ENCODE data around the gene GCNT1.
"Not testable (repeated sequence)": the region's sequence is repeated elsewhere in the genome, so short reads cannot be mapped to it uniquely, and the experiment has no call there.

The GCNT1 gene

DNA sequence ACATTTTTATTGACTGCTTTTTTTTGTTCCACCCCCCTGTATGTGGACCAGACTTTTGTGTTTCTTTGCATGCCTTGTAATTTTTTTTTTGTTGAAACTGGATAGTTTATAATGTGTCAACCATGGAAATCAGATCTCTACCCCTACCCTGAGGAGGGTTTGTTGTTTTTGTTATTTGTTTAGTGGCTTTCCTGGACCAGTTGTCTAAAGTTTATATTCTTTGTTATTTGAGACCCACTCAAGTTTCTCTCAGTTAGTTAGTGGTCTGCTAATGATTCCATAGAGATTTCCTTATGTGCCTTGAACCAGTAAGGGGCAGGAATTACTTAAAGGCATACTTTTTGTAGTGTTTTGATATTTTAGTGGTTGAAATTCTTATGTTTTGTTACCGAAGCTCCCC, 41.1 kb downstream of the GCNT1 start:
- Histone ChIP-seq H3K27me3 (ENCODE audit: control insufficient read depth, insufficient read depth, low read length) (no peaks in the 10 kb centered on the region), H3K36me3 (ENCODE audit: insufficient read depth, low read length) (peaks cover 50% of the 10 kb centered on the region), H3K4me1 (ENCODE audit: control insufficient read depth, insufficient read depth, low read length) (peaks cover 21% of the 10 kb centered on the region), H3K4me3 (ENCODE audit: low read length) (no peak overlapping the region), H3K9me3 (replicated peaks; ENCODE audit: low read length) (no peaks in the 10 kb centered on the region), H3K4me2 (ENCODE audit: low read length) (no peak overlapping the region), H3K9ac (ENCODE audit: low read depth, low read length) (no peak overlapping the region)

DNA sequence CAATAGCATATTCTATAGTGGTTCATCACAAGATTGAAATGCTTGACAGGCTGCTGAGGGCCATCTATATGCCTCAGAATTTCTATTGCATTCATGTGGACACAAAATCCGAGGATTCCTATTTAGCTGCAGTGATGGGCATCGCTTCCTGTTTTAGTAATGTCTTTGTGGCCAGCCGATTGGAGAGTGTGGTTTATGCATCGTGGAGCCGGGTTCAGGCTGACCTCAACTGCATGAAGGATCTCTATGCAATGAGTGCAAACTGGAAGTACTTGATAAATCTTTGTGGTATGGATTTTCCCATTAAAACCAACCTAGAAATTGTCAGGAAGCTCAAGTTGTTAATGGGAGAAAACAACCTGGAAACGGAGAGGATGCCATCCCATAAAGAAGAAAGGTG, 43.8 kb downstream of the GCNT1 start:
- H3K9me3 ChIP-seq (replicated peaks; ENCODE audit: low read length): no peaks in the 10 kb centered on the region
- peaks cover 52% of the 10 kb centered on the region for H3K36me3 ChIP-seq (ENCODE audit: insufficient read depth, low read length)
- no peaks in the 10 kb centered on the region for H3K27me3 ChIP-seq (ENCODE audit: control insufficient read depth, insufficient read depth, low read length)
- peaks cover 21% of the 10 kb centered on the region for H3K4me1 ChIP-seq (ENCODE audit: control insufficient read depth, insufficient read depth, low read length)
- no peak overlapping the region for H3K9ac ChIP-seq (ENCODE audit: low read depth, low read length)
- no peak overlapping the region for H3K4me3 ChIP-seq (ENCODE audit: low read length)
- H3K4me2 ChIP-seq (ENCODE audit: low read length): no peak overlapping the region

DNA sequence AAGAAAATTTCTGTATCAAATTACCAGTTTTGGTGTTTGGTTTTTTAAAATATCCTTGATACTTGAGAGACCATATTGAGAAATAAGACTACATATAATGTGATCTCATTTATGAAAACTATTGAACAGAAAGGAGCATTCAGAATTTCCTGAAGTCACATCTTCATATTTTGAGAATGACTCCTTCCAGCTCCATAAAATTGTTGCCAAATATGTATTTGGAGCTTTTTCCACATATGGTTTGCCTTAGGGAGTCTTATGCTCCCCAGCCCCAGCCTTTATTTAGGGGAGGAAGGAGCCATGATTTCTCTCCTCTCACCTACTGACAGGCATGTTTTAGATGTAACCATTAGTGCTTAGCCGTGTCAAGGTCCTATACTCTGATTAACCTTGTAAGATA, 51.1 kb downstream of the GCNT1 start:
- H3K36me3 ChIP-seq (ENCODE audit: insufficient read depth, low read length): peaks cover 13% of the 10 kb centered on the region
- H3K4me2 ChIP-seq (ENCODE audit: low read length): no peak overlapping the region
- no peak overlapping the region for H3K9ac ChIP-seq (ENCODE audit: low read depth, low read length)
- peaks cover 20% of the 10 kb centered on the region for H3K4me1 ChIP-seq (ENCODE audit: control insufficient read depth, insufficient read depth, low read length)
- no peaks in the 10 kb centered on the region for H3K27me3 ChIP-seq (ENCODE audit: control insufficient read depth, insufficient read depth, low read length)
- no peaks in the 10 kb centered on the region for H3K9me3 ChIP-seq (replicated peaks; ENCODE audit: low read length)
- no peak overlapping the region for H3K4me3 ChIP-seq (ENCODE audit: low read length)

DNA sequence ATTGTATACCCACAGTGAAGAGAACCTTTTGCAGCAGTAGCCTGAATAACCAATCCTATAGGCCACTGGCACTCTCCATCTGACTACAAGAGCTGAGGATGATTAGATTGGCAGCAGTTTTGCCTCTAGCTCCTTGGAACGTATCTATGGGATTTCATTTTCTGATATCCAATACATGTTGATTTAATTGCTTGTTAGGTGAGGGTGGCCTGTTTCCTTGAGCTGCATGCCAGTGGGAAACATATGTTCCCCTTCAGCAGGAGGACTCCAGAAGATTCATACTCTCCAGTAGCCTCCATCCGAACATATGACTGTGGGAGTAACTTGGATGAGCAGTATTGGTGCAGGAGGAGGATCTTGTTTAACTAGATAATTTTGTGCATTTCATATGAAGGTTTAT, 51.5 kb downstream of the GCNT1 start:
- Histone ChIP-seq H3K4me1 (ENCODE audit: control insufficient read depth, insufficient read depth, low read length) (peaks cover 20% of the 10 kb centered on the region), H3K9ac (ENCODE audit: low read depth, low read length) (no peak overlapping the region), H3K27me3 (ENCODE audit: control insufficient read depth, insufficient read depth, low read length) (no peaks in the 10 kb centered on the region), H3K9me3 (replicated peaks; ENCODE audit: low read length) (no peaks in the 10 kb centered on the region), H3K4me2 (ENCODE audit: low read length) (no peak overlapping the region), H3K36me3 (ENCODE audit: insufficient read depth, low read length) (peaks cover 9% of the 10 kb centered on the region), H3K4me3 (ENCODE audit: low read length) (no peak overlapping the region)

DNA sequence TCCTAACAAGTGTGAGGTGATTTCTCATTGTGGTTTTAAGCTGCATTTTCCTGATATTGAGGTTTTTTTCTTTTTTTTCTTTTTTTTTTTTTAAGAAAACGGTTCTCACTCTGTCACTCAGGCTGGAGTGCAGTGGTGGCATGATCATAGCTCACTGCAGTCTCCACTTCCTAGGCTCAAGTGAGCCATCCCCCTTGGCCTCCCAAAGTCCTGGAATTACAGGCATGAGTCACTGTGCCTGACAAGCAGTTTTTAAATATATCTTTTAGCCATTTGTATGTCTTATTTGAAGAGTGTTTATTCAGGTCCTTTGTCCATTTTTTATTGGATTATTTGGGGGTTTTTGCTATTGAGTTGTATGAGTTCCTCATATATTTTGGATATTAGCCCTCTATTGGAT, 53.8 kb downstream of the GCNT1 start:
- Histone ChIP-seq H3K4me1 (ENCODE audit: control insufficient read depth, insufficient read depth, low read length) (peaks cover 20% of the 10 kb centered on the region), H3K4me2 (ENCODE audit: low read length) (no peak overlapping the region), H3K4me3 (ENCODE audit: low read length) (no peak overlapping the region), H3K9ac (ENCODE audit: low read depth, low read length) (no peak overlapping the region), H3K36me3 (ENCODE audit: insufficient read depth, low read length) (peaks cover 11% of the 10 kb centered on the region), H3K9me3 (replicated peaks; ENCODE audit: low read length) (no peaks in the 10 kb centered on the region), H3K27me3 (ENCODE audit: control insufficient read depth, insufficient read depth, low read length) (no peaks in the 10 kb centered on the region)

DNA sequence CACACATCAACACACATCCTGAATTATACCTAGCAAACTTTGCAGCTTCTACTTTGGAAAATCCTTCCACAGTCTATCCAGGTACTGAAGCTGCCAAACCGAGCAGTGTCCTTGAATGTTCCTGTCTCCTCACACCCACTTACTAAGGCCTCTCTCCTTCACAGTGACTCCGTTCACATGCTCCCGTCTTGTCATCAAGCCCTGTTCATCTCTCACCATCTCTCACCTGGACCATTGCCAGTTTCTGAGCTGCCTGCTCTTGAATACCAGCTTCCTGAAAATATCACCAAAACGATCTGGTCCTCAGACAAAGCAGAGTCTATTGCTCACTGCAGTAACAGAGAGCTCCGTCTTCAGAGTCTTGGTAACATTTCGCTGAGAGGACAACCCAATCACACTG, 57.4 kb downstream of the GCNT1 start:
- Histone ChIP-seq H3K4me3 (ENCODE audit: low read length) (no peak overlapping the region), H3K4me1 (ENCODE audit: control insufficient read depth, insufficient read depth, low read length) (peaks cover 17% of the 10 kb centered on the region), H3K36me3 (ENCODE audit: insufficient read depth, low read length) (peaks cover 16% of the 10 kb centered on the region), H3K27me3 (ENCODE audit: control insufficient read depth, insufficient read depth, low read length) (no peaks in the 10 kb centered on the region), H3K4me2 (ENCODE audit: low read length) (no peak overlapping the region), H3K9me3 (replicated peaks; ENCODE audit: low read length) (no peaks in the 10 kb centered on the region), H3K9ac (ENCODE audit: low read depth, low read length) (no peak overlapping the region)

DNA sequence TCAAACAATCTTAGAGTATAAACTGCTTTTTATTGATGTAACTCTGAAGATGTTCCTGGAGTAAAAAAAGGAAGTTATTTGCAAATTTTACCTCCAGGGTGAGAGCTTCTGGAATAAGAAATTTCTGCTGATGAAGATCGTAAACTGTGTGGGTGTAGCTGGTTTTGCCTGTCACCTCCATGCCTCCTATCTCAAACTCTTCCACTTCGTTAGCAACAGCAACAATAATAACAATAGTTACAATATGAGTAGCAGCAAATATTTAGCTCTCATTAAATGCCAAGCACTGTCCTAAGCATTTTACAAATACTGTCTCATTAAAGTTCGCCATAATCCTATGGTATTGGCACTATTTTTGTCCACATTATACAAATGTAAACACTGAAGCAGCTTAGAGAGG, 57.9 kb downstream of the GCNT1 start:
- no peaks in the 10 kb centered on the region for H3K27me3 ChIP-seq (ENCODE audit: control insufficient read depth, insufficient read depth, low read length)
- peaks cover 17% of the 10 kb centered on the region for H3K4me1 ChIP-seq (ENCODE audit: control insufficient read depth, insufficient read depth, low read length)
- no peak overlapping the region for H3K4me3 ChIP-seq (ENCODE audit: low read length)
- no peak overlapping the region for H3K9ac ChIP-seq (ENCODE audit: low read depth, low read length)
- H3K9me3 ChIP-seq (replicated peaks; ENCODE audit: low read length): no peaks in the 10 kb centered on the region
- H3K36me3 ChIP-seq (ENCODE audit: insufficient read depth, low read length): peaks cover 16% of the 10 kb centered on the region
- no peak overlapping the region for H3K4me2 ChIP-seq (ENCODE audit: low read length)

DNA sequence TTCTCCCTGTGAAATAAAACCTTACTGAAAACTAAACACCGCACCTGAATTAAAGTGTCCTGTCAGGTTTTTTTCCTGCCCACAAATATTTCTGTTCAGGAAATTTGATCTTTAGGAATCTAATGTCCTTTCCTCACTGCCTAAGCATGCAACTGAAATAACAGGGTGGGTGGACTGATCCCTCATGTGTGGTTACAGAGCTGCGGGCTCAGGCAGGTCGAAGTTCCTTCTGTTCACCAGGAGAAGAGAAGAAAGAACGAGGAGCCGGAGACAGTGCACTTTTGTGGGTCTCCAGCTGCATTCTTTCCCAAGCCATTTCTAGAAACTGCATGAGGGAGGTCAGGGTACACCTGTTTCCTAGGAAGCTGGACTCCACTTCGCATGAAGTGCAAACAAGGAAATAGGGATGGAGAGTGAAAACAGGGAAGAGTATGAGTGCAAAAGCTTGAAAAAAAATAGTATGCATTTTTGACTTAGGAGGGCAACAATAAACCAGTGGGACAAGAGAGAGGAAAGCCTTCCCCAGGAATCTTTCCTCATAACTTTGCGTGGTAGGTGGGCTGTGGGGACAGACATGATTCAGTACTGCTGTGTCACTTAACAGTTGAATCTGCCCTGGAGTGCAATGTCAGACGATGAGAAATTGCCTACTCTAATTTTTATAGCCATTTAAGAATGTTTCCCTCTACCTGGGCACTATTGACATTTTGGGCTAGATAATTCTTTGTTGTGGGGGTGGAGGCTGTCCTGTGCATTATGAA, 60.3 kb downstream of the GCNT1 start:
- Histone ChIP-seq H3K27me3 (ENCODE audit: control insufficient read depth, insufficient read depth, low read length) (no peaks in the 10 kb centered on the region), H3K4me3 (ENCODE audit: low read length) (no peak overlapping the region), H3K36me3 (ENCODE audit: insufficient read depth, low read length) (peaks cover 16% of the 10 kb centered on the region), H3K9me3 (replicated peaks; ENCODE audit: low read length) (no peaks in the 10 kb centered on the region), H3K9ac (ENCODE audit: low read depth, low read length) (no peak overlapping the region), H3K4me2 (ENCODE audit: low read length) (no peak overlapping the region), H3K4me1 (ENCODE audit: control insufficient read depth, insufficient read depth, low read length) (peaks cover 6% of the 10 kb centered on the region)

DNA sequence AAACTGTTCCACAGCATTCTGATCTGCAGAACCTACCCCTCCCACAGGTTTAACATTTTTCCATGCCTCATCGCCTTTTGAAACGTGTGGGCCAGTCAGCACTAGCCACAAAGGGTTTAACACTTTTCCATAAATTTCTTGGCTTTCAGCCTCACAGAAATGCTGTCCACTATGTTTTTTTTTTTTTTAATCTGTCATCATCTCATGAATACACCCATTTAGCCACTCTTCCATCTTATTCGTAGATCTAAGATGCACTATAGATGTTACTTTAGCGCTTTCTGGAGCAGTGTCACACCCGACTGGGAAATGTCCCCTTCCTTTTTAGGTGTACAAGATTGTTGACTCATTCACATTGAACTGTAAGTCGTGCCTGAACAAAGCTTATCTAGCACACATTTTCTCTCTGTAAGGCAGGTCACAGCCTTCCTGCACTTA, 62.3 kb downstream of the GCNT1 start:
- H3K4me1 ChIP-seq (ENCODE audit: control insufficient read depth, insufficient read depth, low read length): peaks cover 13% of the 10 kb centered on the region
- H3K27me3 ChIP-seq (ENCODE audit: control insufficient read depth, insufficient read depth, low read length): no peaks in the 10 kb centered on the region
- no peak overlapping the region for H3K4me3 ChIP-seq (ENCODE audit: low read length)
- H3K36me3 ChIP-seq (ENCODE audit: insufficient read depth, low read length): peaks cover 16% of the 10 kb centered on the region
- H3K9me3 ChIP-seq (replicated peaks; ENCODE audit: low read length): no peaks in the 10 kb centered on the region
- H3K9ac ChIP-seq (ENCODE audit: low read depth, low read length): no peak overlapping the region
- no peak overlapping the region for H3K4me2 ChIP-seq (ENCODE audit: low read length)

DNA sequence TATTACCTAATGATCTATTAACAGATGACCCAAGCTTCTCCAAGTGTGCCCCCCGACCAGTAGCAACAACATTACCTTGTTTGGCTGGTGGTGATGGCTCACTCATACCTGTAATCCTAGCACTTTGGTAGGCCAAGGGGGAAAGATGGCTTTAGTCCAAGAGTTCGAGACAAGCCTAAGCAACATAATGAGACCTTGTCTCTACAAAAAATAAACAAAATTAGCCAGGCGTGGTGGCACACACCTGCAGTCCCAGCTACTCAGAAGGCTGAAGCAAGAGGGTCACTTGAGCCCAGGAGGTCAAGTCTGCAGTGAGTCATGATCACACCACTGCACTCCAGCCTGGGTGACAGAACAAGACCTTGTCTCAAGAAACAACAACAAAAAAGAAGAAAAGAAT, 62.9 kb downstream of the GCNT1 start:
- H3K4me1 ChIP-seq (ENCODE audit: control insufficient read depth, insufficient read depth, low read length): peaks cover 14% of the 10 kb centered on the region
- no peak overlapping the region for H3K4me2 ChIP-seq (ENCODE audit: low read length)
- H3K4me3 ChIP-seq (ENCODE audit: low read length): no peak overlapping the region
- H3K27me3 ChIP-seq (ENCODE audit: control insufficient read depth, insufficient read depth, low read length): no peaks in the 10 kb centered on the region
- H3K9me3 ChIP-seq (replicated peaks; ENCODE audit: low read length): no peaks in the 10 kb centered on the region
- peaks cover 14% of the 10 kb centered on the region for H3K36me3 ChIP-seq (ENCODE audit: insufficient read depth, low read length)
- H3K9ac ChIP-seq (ENCODE audit: low read depth, low read length): no peak overlapping the region

DNA sequence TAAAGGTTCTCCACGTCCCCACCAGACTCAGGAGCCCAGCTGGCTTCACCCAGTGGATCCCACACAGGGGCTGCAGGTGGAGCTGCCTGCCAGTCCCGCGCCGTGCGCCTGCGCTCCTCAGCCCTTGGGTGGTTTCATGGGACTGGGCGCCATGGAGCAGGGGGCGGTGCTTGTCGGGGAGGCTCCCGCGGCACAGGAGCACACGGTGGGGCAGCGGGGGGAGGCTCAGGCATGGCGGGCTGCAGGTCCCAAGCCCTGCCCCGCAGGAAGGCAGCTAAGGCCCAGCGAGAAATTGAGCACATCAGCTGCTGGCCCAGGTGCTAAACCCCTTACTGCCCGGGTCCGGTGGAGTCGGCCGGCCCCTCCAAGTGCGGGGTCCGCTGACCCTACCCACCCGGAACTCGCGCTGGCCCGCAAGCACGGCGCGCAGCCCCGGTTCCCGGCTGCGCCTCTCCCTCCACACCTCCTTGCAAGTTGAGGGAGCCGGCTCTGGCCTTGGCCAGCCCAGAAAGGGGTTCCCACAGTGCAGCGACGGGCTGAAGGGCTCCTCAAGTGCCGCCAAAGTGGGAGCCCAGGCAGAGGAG, 64.7 kb downstream of the GCNT1 start:
- not testable (repeated sequence) for H3K36me3 ChIP-seq (ENCODE audit: insufficient read depth, low read length)

DNA sequence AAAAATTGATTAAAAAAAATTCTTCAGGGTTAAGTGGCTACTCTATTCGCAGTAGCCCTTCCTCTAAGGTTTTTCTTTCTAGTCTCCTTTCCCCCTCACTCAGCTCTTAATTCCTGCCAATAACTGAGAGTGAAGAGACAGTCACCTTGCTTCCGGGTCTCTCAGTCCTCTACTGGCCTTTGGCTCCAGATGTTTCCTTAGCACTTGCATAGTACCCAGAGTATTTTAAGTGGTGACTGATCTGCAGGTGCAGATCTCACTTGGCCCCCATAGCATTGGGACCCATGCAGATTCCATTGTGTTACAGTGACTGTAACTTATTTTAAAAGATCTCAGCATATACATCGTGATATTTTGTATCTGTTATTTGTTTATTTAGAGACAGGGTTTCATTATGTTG, 66.2 kb downstream of the GCNT1 start:
- Histone ChIP-seq H3K27me3 (ENCODE audit: control insufficient read depth, insufficient read depth, low read length) (no peaks in the 10 kb centered on the region), H3K36me3 (ENCODE audit: insufficient read depth, low read length) (peaks cover 4% of the 10 kb centered on the region), H3K9me3 (replicated peaks; ENCODE audit: low read length) (no peaks in the 10 kb centered on the region), H3K4me3 (ENCODE audit: low read length) (no peak overlapping the region), H3K4me1 (ENCODE audit: control insufficient read depth, insufficient read depth, low read length) (peaks cover 9% of the 10 kb centered on the region), H3K9ac (ENCODE audit: low read depth, low read length) (no peak overlapping the region), H3K4me2 (ENCODE audit: low read length) (no peak overlapping the region)

More for the DNA sequence above, 64.7 kb downstream of the GCNT1 start:
- H3K27me3 ChIP-seq (ENCODE audit: control insufficient read depth, insufficient read depth, low read length); H3K9me3 ChIP-seq (replicated peaks; ENCODE audit: low read length); H3K4me3 ChIP-seq (ENCODE audit: low read length); H3K4me2 ChIP-seq (ENCODE audit: low read length); H3K9ac ChIP-seq (ENCODE audit: low read depth, low read length): not testable (repeated sequence)
- peaks cover 14% of the 10 kb centered on the region for H3K4me1 ChIP-seq (ENCODE audit: control insufficient read depth, insufficient read depth, low read length)

All from skeletal muscle satellite cell (primary cell).